IMR-90 (cell line): ENCODE results near the gene CLEC11A. TPM values are rescaled to one million over a fixed set of nuclear protein-coding genes. Genes with fewer than 3 reads are reported as not detected.

Source experiments
- ATAC-seq: fragments of 200-7000 bp; cut with Tn5 transposase; 2 replicates; pipeline ENCODE4 v1.9.1; 2020; ENCODE audit warnings: low read depth, mild to moderate bottlenecking, moderate library complexity
- BruUV-seq: library from RNA; stranded (reverse); fragments of 400-500 nt; replicated peaks from 2 replicates; lab custom pipeline; 2021; lab: Mats Ljungman, UMichigan
- CTCF ChIA-PET: fragments of 300-600 bp; formaldehyde crosslinking; extraction: SDS; loops from one replicate; lab custom pipeline; 2021; ENCODE audit warnings: antibody characterized with exemption; lab: Yijun Ruan, JAX
- POLR2A ChIA-PET: fragments of 300-600 bp; sonication (Branson Sonifier 250); formaldehyde crosslinking; loops from one replicate; lab custom pipeline; 2022; ENCODE audit warnings: antibody characterized with exemption; ENCODE audit not compliant: unreplicated experiment; lab: Charles Lee
- DNase-seq: peaks from one replicate; pipeline ENCODE4 v3.0.0; 2013
- H2AFZ ChIP-seq: replicated peaks from 2 replicates; pipeline ENCODE3; 2013; ENCODE audit warnings: low read length, mild to moderate bottlenecking; ENCODE audit not compliant: poor library complexity
- H2AK5ac ChIP-seq: 2 replicates; pipeline ENCODE4 v1.6.1; 2013; ENCODE audit warnings: low read depth, low read length, inconsistent platforms
- H2AK9ac ChIP-seq: replicated peaks from 2 replicates; pipeline ENCODE3; 2013; ENCODE audit warnings: mild to moderate bottlenecking, low read depth, low read length, moderate library complexity; ENCODE audit not compliant: poor library complexity
- H2BK120ac ChIP-seq: 2 replicates; pipeline ENCODE4 v1.6.1; 2013; ENCODE audit warnings: low read depth, low read length, inconsistent platforms
- H2BK15ac ChIP-seq: 3 replicates; pipeline ENCODE4 v1.6.1; 2013; ENCODE audit warnings: low read depth, low read length, inconsistent platforms
- H2BK20ac ChIP-seq: 2 replicates; pipeline ENCODE4 v1.6.1; 2013; ENCODE audit warnings: low read depth, mild to moderate bottlenecking, inconsistent platforms, low read length, moderate library complexity
- H2BK5ac ChIP-seq: 2 replicates; pipeline ENCODE4 v1.6.1; 2013; ENCODE audit warnings: mild to moderate bottlenecking, low read depth, low read length, inconsistent platforms; ENCODE audit not compliant: poor library complexity, severe bottlenecking
- H3K14ac ChIP-seq: replicated peaks from 2 replicates; pipeline ENCODE4 v1.6.1; 2013; ENCODE audit warnings: low read depth, low read length, inconsistent platforms
- H3K18ac ChIP-seq: 2 replicates; pipeline ENCODE4 v1.6.1; 2013; ENCODE audit warnings: low read depth, low read length, control low read depth
- H3K23ac ChIP-seq: 2 replicates; pipeline ENCODE4 v1.6.1; 2013; ENCODE audit warnings: low read depth, low read length, inconsistent platforms
- H3K27ac ChIP-seq: 2 replicates; pipeline ENCODE4 v1.5.1; 2013; ENCODE audit warnings: mild to moderate bottlenecking, control low read depth, low read length; ENCODE audit not compliant: insufficient read depth
- H3K27me3 ChIP-seq: 2 replicates; pipeline ENCODE4 v1.6.1; 2013; ENCODE audit warnings: low read length; ENCODE audit not compliant: control insufficient read depth, insufficient read depth
- H3K36me3 ChIP-seq: 2 replicates; pipeline ENCODE4 v1.6.1; 2013; ENCODE audit warnings: low read length, mixed read lengths; ENCODE audit not compliant: control insufficient read depth, insufficient read depth
- H3K4ac ChIP-seq: 2 replicates; pipeline ENCODE4 v1.6.1; 2013; ENCODE audit warnings: low read depth, low read length, inconsistent platforms
- H3K4me1 ChIP-seq: 2 replicates; pipeline ENCODE4 v1.6.1; 2013; ENCODE audit warnings: low read length, mixed read lengths; ENCODE audit not compliant: control insufficient read depth, insufficient read depth
- H3K4me2 ChIP-seq: 2 replicates; pipeline ENCODE4 v1.6.1; 2013; ENCODE audit warnings: low read depth, mild to moderate bottlenecking, control low read depth, low read length, moderate library complexity
- H3K4me3 ChIP-seq: 2 replicates; pipeline ENCODE4 v1.5.1; 2013; ENCODE audit warnings: low read depth, mild to moderate bottlenecking, control low read depth, low read length, moderate library complexity; ENCODE audit not compliant: insufficient read depth
- H3K56ac ChIP-seq: 2 replicates; pipeline ENCODE4 v1.6.1; 2013; ENCODE audit warnings: low read length, inconsistent platforms; ENCODE audit not compliant: insufficient read depth; ENCODE audit errors: extremely low read depth
- H3K79me1 ChIP-seq, 2 experiments: 2 replicates each; pipeline ENCODE4 v1.6.1; 2013; ENCODE audit warnings: low read length in 2 of 2, inconsistent platforms in 1 of 2, low read depth in 1 of 2
- H3K9ac ChIP-seq: 2 replicates; pipeline ENCODE4 v1.6.1; 2013; ENCODE audit warnings: low read depth, low read length, control low read depth
- H3K9me1 ChIP-seq: 2 replicates; pipeline ENCODE4 v1.6.1; 2013; ENCODE audit warnings: low read length, inconsistent platforms; ENCODE audit not compliant: insufficient read depth
- H3K9me3 ChIP-seq: 2 replicates; pipeline ENCODE4 v1.6.1; 2013; ENCODE audit warnings: low read length; ENCODE audit not compliant: control insufficient read depth, insufficient read depth
- H4K20me1 ChIP-seq: 2 replicates; pipeline ENCODE4 v1.6.1; 2013; ENCODE audit warnings: low read length, inconsistent platforms; ENCODE audit not compliant: insufficient read depth
- H4K5ac ChIP-seq: 2 replicates; pipeline ENCODE4 v1.6.1; 2013; ENCODE audit warnings: mild to moderate bottlenecking, low read depth, low read length, control low read depth
- H4K8ac ChIP-seq, 2 experiments: 2 replicates each; pipeline ENCODE4 v1.6.1; 2013; ENCODE audit warnings: low read depth in 2 of 2, low read length in 2 of 2, control low read depth in 1 of 2, inconsistent platforms in 1 of 2
- H4K91ac ChIP-seq: 2 replicates; pipeline ENCODE4 v1.6.1; 2013; ENCODE audit warnings: low read depth, low read length, inconsistent platforms; ENCODE audit not compliant: insufficient read depth
- BHLHE40 ChIP-seq: fragments of 150-350 bp; IDR thresholded peaks from 2 replicates; pipeline ENCODE4 v1.6.1; 2016; ENCODE audit warnings: mild to moderate bottlenecking, low read depth, low read length
- CEBPB ChIP-seq: IDR thresholded peaks from 2 replicates; pipeline ENCODE4 v1.6.1; 2012; ENCODE audit warnings: low read depth, low read length, improper control_type of control experiment
- CHD1 ChIP-seq: IDR thresholded peaks from 2 replicates; pipeline ENCODE4 v1.6.1; 2012; ENCODE audit warnings: low read depth, low read length, improper control_type of control experiment
- ELK1 ChIP-seq: fragments of 150-350 bp; IDR thresholded peaks from 2 replicates; pipeline ENCODE4 v1.6.1; 2016; ENCODE audit warnings: low read depth, mild to moderate bottlenecking, low read length, moderate library complexity, borderline replicate concordance
- FOS ChIP-seq: fragments of 150-350 bp; IDR thresholded peaks from 2 replicates; pipeline ENCODE4 v1.6.1; 2016; ENCODE audit warnings: low read depth, low read length
- MAFK ChIP-seq: IDR thresholded peaks from 2 replicates; pipeline ENCODE4 v1.6.1; 2012; ENCODE audit warnings: low read depth, low read length, improper control_type of control experiment
- MAZ ChIP-seq: IDR thresholded peaks from 2 replicates; pipeline ENCODE4 v1.6.1; 2012; ENCODE audit warnings: low read depth, mild to moderate bottlenecking, low read length, improper control_type of control experiment, moderate library complexity, borderline replicate concordance
- NFE2L2 ChIP-seq: fragments of 150-350 bp; IDR thresholded peaks from 2 replicates; pipeline ENCODE4 v1.6.1; 2016; ENCODE audit warnings: low read depth, mild to moderate bottlenecking, low read length
- POLR2A ChIP-seq: IDR thresholded peaks from 2 replicates; pipeline ENCODE4 v1.6.1; 2012; ENCODE audit warnings: mild to moderate bottlenecking, low read depth, low read length
- RAD21 ChIP-seq: IDR thresholded peaks from 2 replicates; pipeline ENCODE4 v1.6.1; 2012; ENCODE audit warnings: low read length, improper control_type of control experiment
- RCOR1 ChIP-seq: IDR thresholded peaks from 2 replicates; pipeline ENCODE4 v1.6.1; 2012; ENCODE audit warnings: mild to moderate bottlenecking, low read length, improper control_type of control experiment; ENCODE audit not compliant: insufficient replicate concordance
- RFX5 ChIP-seq: IDR thresholded peaks from 2 replicates; pipeline ENCODE4 v1.8.0; 2012; ENCODE audit warnings: low read depth, mild to moderate bottlenecking, low read length, moderate library complexity
- SMC3 ChIP-seq: fragments of 150-350 bp; IDR thresholded peaks from 2 replicates; pipeline ENCODE4 v1.6.1; 2016; ENCODE audit warnings: low read depth, mild to moderate bottlenecking, antibody characterized with exemption, low read length, moderate library complexity
- USF2 ChIP-seq: fragments of 150-350 bp; IDR thresholded peaks from 2 replicates; pipeline ENCODE4 v1.6.1; 2017; ENCODE audit warnings: mild to moderate bottlenecking, antibody characterized with exemption, low read length, low read depth
- WGBS, 2 experiments: methylation state at CpG; one replicate each; pipeline versions ENCODE4 v1.1.5 to v1.1.7; 2013; ENCODE audit warnings: missing lambda C conversion rate in 2 of 2; ENCODE audit not compliant: insufficient read length in 1 of 2; ENCODE audit errors: extremely low coverage in 2 of 2; 5-methylcytosine and 5-hydroxymethylcytosine counted together
- dilution Hi-C: fragments of 300-500 bp; cut with HindIII; formaldehyde crosslinking; loops from one replicate; pipeline ENCODE4 v1.14.3; 2018; ENCODE audit warnings: low sequenced_read_pairs; ENCODE audit not compliant: unreplicated experiment
- in situ Hi-C: fragments of 300-500 bp; cut with MboI; formaldehyde crosslinking; loops from 3 replicates; pipeline ENCODE4 v1.14.3; 2019; ENCODE audit warnings: low sequenced_read_pairs, inconsistent platforms, mixed read lengths
- intact Hi-C: fragments of 100-400 bp; cut with micrococcal nuclease; formaldehyde crosslinking; loops from 2 replicates; pipeline ENCODE4 v1.10.0; 2022
- polyA plus RNA-seq, 3 experiments: library from polyadenylated mRNA; depleted of rRNA; stranded (reverse); fragments of >200 nt; gene quantifications; 2 replicates each; pipeline ENCODE4 v1.2.3, GENCODE V29; 2012; ENCODE audit warnings: low replicate concordance in 1 of 3
- total RNA-seq: library from RNA; depleted of rRNA; stranded (reverse); fragments of >200 nt; gene quantifications from 2 replicates; pipeline ENCODE4 v1.2.3, GENCODE V29; 2012
- TF ChIP-seq, protein P1 (sequence below): conservative IDR thresholded peaks from 2 replicates; pipeline ENCODE4 v1.5.1; 2012; ENCODE audit warnings: mild to moderate bottlenecking, low read depth, low read length, improper control_type of control experiment

The CLEC11A gene
- total and polyA plus RNA-seq, 2 of the 4 experiments (the other 2 are of a cell fraction) = 17.0 to 152 TPM

DNA sequence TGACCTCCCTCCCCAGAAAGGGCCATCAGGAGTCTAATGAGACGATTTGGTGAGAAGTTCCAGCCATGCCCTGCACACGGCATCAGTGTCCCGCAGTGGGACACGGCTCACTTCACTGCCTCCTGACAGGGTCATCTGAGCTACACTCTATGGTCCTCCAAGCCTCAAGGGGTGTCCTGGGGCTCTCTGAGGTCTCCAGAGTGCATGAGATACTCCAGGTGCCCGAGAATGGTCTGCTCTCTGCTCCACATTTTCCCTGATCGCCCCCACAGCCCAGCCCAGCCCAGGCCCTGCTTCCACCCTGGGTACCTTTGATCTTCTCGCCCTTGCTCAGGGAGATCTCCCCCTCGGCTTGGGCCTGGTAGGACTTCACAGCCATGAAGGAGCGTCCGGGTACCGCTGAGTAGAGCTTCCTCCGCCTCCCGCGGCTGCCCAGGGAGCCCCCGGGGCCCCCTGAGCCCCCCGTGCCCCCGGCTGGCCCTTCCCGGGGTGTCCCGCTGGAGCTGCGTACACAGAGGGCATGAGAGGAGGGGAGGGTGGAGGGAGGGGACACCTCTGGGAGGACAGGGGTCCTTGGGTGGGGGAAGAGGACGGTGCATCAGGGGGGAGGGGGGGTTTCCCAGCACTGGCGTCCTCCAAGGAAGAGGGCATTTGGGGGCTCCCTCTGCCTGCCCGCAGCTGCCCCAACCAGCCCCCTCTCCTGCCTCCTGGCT, 20.9 kb upstream of the CLEC11A start:
- no peak overlapping the region for H2AK5ac ChIP-seq
- no peak overlapping the region for H2BK20ac ChIP-seq
- no peak overlapping the region for H3K14ac ChIP-seq
- no peaks in the 10 kb centered on the region for H3K9me3 ChIP-seq
- DNase-seq = no peak
- H3K9ac ChIP-seq = no peak overlapping the region
- ChIA-PET POLR2A (no interaction called here), CTCF (interaction anchor here (1.2 kb wide), 1 partner anchor 81 kb away, joined by 6 read pairs; no protein-coding TSS in a partner anchor)
- H2AFZ ChIP-seq = no peak overlapping the region
- no peak overlapping the region for H2BK120ac ChIP-seq
- H3K4me1 ChIP-seq = peaks cover 1% of the 10 kb centered on the region; the same call in 1 of the 2 replicates
- H3K36me3 ChIP-seq = no peaks in the 10 kb centered on the region
- WGBS, 2 experiments = 73% methylated on average over 4 of the region's 23 CpGs; no CpG with 5 or more reads in 1 of the 2 experiments
- intact Hi-C loops = no loop called here
- no peak overlapping the region for H3K18ac ChIP-seq
- H2BK15ac ChIP-seq = no peak overlapping the region
- no peaks in the 10 kb centered on the region for H3K79me1 ChIP-seq
- H3K27me3 ChIP-seq = peaks cover 7% of the 10 kb centered on the region; the same call in 1 of the 2 replicates
- no peak overlapping the region for H3K4me3 ChIP-seq
- no peak overlapping the region for H3K4ac ChIP-seq
- no peak overlapping the region for H3K23ac ChIP-seq
- H4K5ac ChIP-seq = no peak overlapping the region
- 0 out of 2 replicates have a peak, but pooled peaks cover 3% of the 10 kb centered on the region for H3K9me1 ChIP-seq
- H3K56ac ChIP-seq = no peak overlapping the region
- BruUV-seq = no TSS peak
- H2AK9ac ChIP-seq = no peak overlapping the region
- in situ Hi-C loops = loop anchor here (10.0 kb wide), 1 partner anchor 338 kb away; the partner anchor contains the start of gene NAPSA
- no peak overlapping the region for H4K91ac ChIP-seq
- no peak for ATAC-seq
- H4K8ac ChIP-seq = no peak overlapping the region
- H4K20me1 ChIP-seq = no peaks in the 10 kb centered on the region
- H2BK5ac ChIP-seq = no peak overlapping the region
- no peak overlapping the region for H3K4me2 ChIP-seq
- H3K27ac ChIP-seq = no peak overlapping the region; the same call in 1 of the 2 replicates
- dilution Hi-C loops = no loop called here
- TF ChIP-seq CHD1 = no peak
- no peak for TF ChIP-seq RAD21
- TF ChIP-seq MAZ = no peak
- no peak for TF ChIP-seq SMC3
- TF ChIP-seq BHLHE40 = no peak
- no peak for TF ChIP-seq RFX5
- TF ChIP-seq RCOR1 = no peak
- no peak for TF ChIP-seq MAFK
- no peak for TF ChIP-seq CEBPB
- TF ChIP-seq USF2 = no peak
- TF ChIP-seq POLR2A = no peak
- no peak for TF ChIP-seq ELK1
- TF ChIP-seq FOS = no peak
- no peak for TF ChIP-seq NFE2L2
- TF ChIP-seq, protein P1, sequence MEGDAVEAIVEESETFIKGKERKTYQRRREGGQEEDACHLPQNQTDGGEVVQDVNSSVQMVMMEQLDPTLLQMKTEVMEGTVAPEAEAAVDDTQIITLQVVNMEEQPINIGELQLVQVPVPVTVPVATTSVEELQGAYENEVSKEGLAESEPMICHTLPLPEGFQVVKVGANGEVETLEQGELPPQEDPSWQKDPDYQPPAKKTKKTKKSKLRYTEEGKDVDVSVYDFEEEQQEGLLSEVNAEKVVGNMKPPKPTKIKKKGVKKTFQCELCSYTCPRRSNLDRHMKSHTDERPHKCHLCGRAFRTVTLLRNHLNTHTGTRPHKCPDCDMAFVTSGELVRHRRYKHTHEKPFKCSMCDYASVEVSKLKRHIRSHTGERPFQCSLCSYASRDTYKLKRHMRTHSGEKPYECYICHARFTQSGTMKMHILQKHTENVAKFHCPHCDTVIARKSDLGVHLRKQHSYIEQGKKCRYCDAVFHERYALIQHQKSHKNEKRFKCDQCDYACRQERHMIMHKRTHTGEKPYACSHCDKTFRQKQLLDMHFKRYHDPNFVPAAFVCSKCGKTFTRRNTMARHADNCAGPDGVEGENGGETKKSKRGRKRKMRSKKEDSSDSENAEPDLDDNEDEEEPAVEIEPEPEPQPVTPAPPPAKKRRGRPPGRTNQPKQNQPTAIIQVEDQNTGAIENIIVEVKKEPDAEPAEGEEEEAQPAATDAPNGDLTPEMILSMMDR = no peak
